ENCODE data around the gene FAM222B.
"Not testable (repeated sequence)": the region's sequence is repeated elsewhere in the genome, so short reads cannot be mapped to it uniquely, and the experiment has no call there.

Gene FAM222B

DNA sequence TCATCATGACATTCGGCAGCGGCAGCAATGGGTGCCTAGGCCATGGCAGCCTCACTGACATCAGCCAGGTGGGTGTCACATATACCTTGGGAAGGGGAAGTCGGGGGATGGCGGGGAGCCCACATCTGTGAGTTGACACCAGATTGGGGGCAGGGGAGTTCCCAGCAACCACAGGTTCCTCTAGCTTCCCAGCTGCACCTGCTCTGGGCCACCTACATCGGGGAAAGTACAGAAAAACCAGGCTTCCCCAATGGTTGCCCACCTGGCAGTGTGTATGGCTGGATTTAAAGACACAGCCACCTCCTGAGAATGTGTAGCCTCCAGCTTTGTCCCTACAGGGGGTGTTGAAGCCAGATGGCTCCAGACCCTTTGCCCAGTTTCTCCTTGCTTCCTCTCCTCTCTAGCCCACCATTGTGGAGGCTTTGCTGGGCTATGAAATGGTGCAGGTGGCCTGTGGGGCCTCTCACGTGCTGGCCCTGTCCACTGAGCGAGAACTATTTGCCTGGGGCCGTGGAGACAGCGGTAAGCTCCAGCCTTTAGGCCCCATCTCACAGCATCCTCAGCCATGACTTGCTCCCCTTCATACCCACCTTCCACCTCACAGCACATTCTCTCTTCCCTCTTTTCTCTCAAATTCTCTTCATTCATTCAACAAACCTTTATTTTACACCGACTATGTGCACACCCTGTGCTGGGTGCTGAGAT, 103.8 kb downstream of the FAM222B start:
- DNase-seq = peak in 1 of 2 donors; percentile 55
- peaks cover 0 to 20% (median 9%) of the 10 kb centered on the region in 4 donors for H3K4me1 ChIP-seq
- H3K27me3 ChIP-seq = no peaks in the 10 kb centered on the region
- no peaks in the 10 kb centered on the region for H3K36me3 ChIP-seq
- intact Hi-C loops (cut with DNase I; ENCODE audit: low total_unique reads) = no loop called here
- no peaks in the 10 kb centered on the region for H3K9me3 ChIP-seq
- TF ChIP-seq, protein P1, sequence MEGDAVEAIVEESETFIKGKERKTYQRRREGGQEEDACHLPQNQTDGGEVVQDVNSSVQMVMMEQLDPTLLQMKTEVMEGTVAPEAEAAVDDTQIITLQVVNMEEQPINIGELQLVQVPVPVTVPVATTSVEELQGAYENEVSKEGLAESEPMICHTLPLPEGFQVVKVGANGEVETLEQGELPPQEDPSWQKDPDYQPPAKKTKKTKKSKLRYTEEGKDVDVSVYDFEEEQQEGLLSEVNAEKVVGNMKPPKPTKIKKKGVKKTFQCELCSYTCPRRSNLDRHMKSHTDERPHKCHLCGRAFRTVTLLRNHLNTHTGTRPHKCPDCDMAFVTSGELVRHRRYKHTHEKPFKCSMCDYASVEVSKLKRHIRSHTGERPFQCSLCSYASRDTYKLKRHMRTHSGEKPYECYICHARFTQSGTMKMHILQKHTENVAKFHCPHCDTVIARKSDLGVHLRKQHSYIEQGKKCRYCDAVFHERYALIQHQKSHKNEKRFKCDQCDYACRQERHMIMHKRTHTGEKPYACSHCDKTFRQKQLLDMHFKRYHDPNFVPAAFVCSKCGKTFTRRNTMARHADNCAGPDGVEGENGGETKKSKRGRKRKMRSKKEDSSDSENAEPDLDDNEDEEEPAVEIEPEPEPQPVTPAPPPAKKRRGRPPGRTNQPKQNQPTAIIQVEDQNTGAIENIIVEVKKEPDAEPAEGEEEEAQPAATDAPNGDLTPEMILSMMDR (IDR thresholded peaks at IDR 0.05) = no peak
- no peak overlapping the region for H3K4me3 ChIP-seq
- H3K27ac ChIP-seq = no peak overlapping the region

DNA sequence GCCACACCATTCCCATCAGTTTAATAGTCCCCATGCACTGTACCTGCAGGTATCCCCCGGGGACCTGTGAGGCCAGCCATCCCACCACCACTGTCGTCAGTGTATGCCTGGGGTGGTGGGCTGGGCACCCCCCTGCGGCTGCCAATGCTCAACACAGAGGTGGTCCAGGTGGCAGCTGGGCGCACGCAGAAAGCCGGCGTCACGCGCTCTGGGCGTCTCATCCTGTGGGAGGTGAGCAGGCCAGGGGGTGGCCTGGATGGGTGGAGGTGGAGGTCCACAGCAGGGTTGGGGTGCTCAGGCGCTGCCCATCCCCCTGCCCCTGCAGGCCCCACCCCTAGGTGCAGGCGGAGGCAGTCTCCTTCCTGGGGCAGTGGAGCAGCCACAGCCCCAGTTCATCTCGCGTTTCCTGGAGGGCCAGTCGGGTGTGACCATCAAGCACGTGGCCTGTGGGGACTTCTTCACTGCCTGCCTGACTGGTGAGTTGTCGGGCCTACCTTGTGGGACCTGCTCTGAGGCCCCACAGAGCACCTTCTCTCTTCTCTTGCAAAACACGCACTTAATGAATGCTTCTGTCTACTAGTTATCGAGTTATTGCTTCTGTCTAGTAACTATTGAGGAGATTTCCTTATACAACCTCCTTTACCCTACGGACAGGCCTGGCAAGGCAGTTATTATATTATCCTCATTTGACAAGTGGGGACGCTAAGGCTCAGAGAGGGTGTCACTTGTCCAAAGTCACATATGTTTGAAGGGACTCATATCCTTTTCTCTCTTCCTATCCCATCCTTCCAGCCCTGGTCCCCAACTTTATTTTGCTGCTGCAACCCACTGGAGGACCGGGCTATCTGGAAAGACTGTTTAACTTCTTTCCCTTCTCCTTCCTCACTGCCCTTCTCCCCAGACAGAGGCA, 104.6 kb downstream of the FAM222B start:
- no peaks in the 10 kb centered on the region for H3K27me3 ChIP-seq
- intact Hi-C loops (cut with DNase I; ENCODE audit: low total_unique reads) = no loop called here
- no peak overlapping the region for H3K27ac ChIP-seq
- no peaks in the 10 kb centered on the region for H3K9me3 ChIP-seq
- no peak overlapping the region for H3K4me3 ChIP-seq
- H3K36me3 ChIP-seq = no peaks in the 10 kb centered on the region
- TF ChIP-seq, protein P1 (IDR thresholded peaks at IDR 0.05) = no peak
- no peak for DNase-seq
- H3K4me1 ChIP-seq = peaks cover 0 to 15% (median 5%) of the 10 kb centered on the region in 4 donors

DNA sequence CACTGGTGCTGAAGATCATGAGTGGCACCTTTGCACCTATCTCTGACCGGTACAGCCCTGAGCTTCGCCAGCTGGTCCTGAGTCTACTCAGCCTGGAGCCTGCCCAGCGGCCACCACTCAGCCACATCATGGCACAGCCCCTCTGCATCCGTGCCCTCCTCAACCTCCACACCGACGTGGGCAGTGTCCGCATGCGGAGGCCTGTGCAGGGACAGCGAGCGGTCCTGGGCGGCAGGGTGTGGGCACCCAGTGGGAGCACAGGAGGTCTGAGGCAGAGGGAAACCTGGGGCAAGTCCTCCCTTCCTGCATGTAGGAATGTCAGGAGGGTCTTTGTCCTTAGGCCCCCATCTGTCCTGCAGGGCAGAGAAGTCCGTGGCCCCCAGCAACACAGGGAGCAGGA, 105.3 kb downstream of the FAM222B start:
- Histone ChIP-seq H3K4me3 (no peak overlapping the region), H3K27ac (no peak overlapping the region), H3K4me1 (peaks cover 0 to 8% (median under 1%) of the 10 kb centered on the region in 4 donors), H3K27me3 (no peaks in the 10 kb centered on the region), H3K36me3 (no peaks in the 10 kb centered on the region), H3K9me3 (no peaks in the 10 kb centered on the region)
- TF ChIP-seq, protein P1 (IDR thresholded peaks at IDR 0.05) = no peak
- DNase-seq = no peak
- intact Hi-C loops (cut with DNase I; ENCODE audit: low total_unique reads) = no loop called here

GRCh38 chr17:28735913-28736769, 106.4 kb downstream of the FAM222B start:
- H3K4me3 ChIP-seq; H3K27me3 ChIP-seq; H3K9me3 ChIP-seq; intact Hi-C loops (cut with DNase I; ENCODE audit: low total_unique reads); H3K4me1 ChIP-seq; H3K27ac ChIP-seq; DNase-seq; H3K36me3 ChIP-seq: not testable (repeated sequence)

GRCh38 chr17:28735242-28735722, 107.3 kb downstream of the FAM222B start:
- Histone ChIP-seq H3K36me3 (no peaks in the 10 kb centered on the region), H3K27me3 (no peaks in the 10 kb centered on the region), H3K4me1 (no peaks in the 10 kb centered on the region), H3K27ac (no peak overlapping the region), H3K9me3 (no peaks in the 10 kb centered on the region), H3K4me3 (no peak overlapping the region)
- TF ChIP-seq, protein P1 (IDR thresholded peaks at IDR 0.05) = no peak
- DNase-seq = no peak
- intact Hi-C loops (cut with DNase I; ENCODE audit: low total_unique reads) = no loop called here
